ENCODE measurements around the gene PDE6G.

- TF ChIP-seq POLR2A (IDR thresholded peaks at IDR 0.05) (no peak), CTCF (IDR thresholded peaks at IDR 0.05) (no peak)
Measured at GRCh38 chr17:81666092-81666341, 9.7 kb upstream of the PDE6G start.

Data from thyroid gland (tissue), 4 donors.